Natural killer cell treated with Interleukin-12 subunit alpha and Interleukin-12 subunit beta and Interleukin-15 and Interleukin-18, amount 100 ng/mL, for 72 hours (primary cell): Measurements from ENCODE around the gene SMAD6. TPM values are rescaled to one million over a fixed set of nuclear protein-coding genes. Genes with fewer than 3 reads are reported as not detected.

Source experiments
- ATAC-seq, 2 donors: fragments of 150-1000 bp; cut with Tn5 transposase in 1 of 2; sonication (Bioruptor Pico), chemical (Tn5 transposase) in 1 of 2; 2 replicates each; pipeline ENCODE4 v1.10.0; 2021
- DNase-seq: peaks from one replicate; pipeline ENCODE4 v3.0.0; 2022; ENCODE audit warnings: low spot score
- H3K27ac Mint-ChIP-seq, 2 donors: 1 replicate in 1 of 2; 2 replicates in 1 of 2; pipeline ENCODE4 v1.8.0; 2022; ENCODE audit warnings: mixed read lengths in 2 of 2, mild to moderate bottlenecking in 1 of 2, moderate library complexity in 1 of 2
- H3K27me3 Mint-ChIP-seq, 2 donors: 1 replicate in 1 of 2; 2 replicates in 1 of 2; pipeline ENCODE4 v1.8.0; 2022; ENCODE audit warnings: mixed read lengths in 2 of 2
- H3K36me3 Mint-ChIP-seq: one replicate; pipeline ENCODE4 v1.8.0; 2022; ENCODE audit warnings: mixed read lengths
- H3K4me1 Mint-ChIP-seq, 2 donors: 1 replicate in 1 of 2; 2 replicates in 1 of 2; pipeline ENCODE4 v1.8.0; 2022; ENCODE audit warnings: low read depth in 2 of 2, mixed read lengths in 2 of 2, mild to moderate bottlenecking in 1 of 2
- H3K4me3 Mint-ChIP-seq: one replicate; pipeline ENCODE4 v1.8.0; 2022; ENCODE audit warnings: mixed read lengths
- H3K9me3 Mint-ChIP-seq: 2 replicates; pipeline ENCODE4 v1.8.0; 2022; ENCODE audit warnings: mixed read lengths
- total RNA-seq, 2 donors: library from RNA; stranded (reverse); gene quantifications; one replicate each; pipeline ENCODE4 v1.2.3, GENCODE V29; 2022

SMAD6 gene
- total RNA-seq, 2 donors from 2014 or later = 0.33 to 1.1 TPM

GRCh38 chr15:66711862-66712261, 9.8 kb downstream of the SMAD6 start:
- Mint-ChIP-seq H3K4me1 (peaks cover 2 to 5% of the 10 kb centered on the region in 2 donors), H3K9me3 (no peaks in the 10 kb centered on the region), H3K27me3 (peaks cover 9 to 15% of the 10 kb centered on the region in 2 donors), H3K4me3 (no peak overlapping the region), H3K27ac (no peak overlapping the region), H3K36me3 (no peaks in the 10 kb centered on the region)
- ATAC-seq (no peak), DNase-seq (no peak)

GRCh38 chr15:66713843-66714508, 11.9 kb downstream of the SMAD6 start:
- Mint-ChIP-seq H3K27me3 (peaks cover 9 to 26% of the 10 kb centered on the region in 2 donors), H3K9me3 (no peaks in the 10 kb centered on the region), H3K4me3 (no peak overlapping the region), H3K4me1 (peaks cover 2 to 5% of the 10 kb centered on the region in 2 donors), H3K27ac (no peak overlapping the region), H3K36me3 (no peaks in the 10 kb centered on the region)
- ATAC-seq = no peak
- no peak for DNase-seq

- no peaks in the 10 kb centered on the region for H3K9me3 Mint-ChIP-seq
- ATAC-seq (no peak), DNase-seq (no peak)
- H3K4me1 Mint-ChIP-seq = peaks cover 2 to 5% of the 10 kb centered on the region in 2 donors
- no peak overlapping the region for H3K27ac Mint-ChIP-seq
- peaks cover 9 to 26% of the 10 kb centered on the region in 2 donors for H3K27me3 Mint-ChIP-seq
- no peaks in the 10 kb centered on the region for H3K36me3 Mint-ChIP-seq
- H3K4me3 Mint-ChIP-seq = no peak overlapping the region
Observed at GRCh38 chr15:66714543-66714981, 12.5 kb downstream of the SMAD6 start.

- Mint-ChIP-seq H3K36me3 (no peaks in the 10 kb centered on the region), H3K27ac (no peak overlapping the region), H3K9me3 (no peaks in the 10 kb centered on the region), H3K27me3 (peaks cover 9 to 26% of the 10 kb centered on the region in 2 donors), H3K4me3 (no peak overlapping the region), H3K4me1 (peaks cover 2 to 5% of the 10 kb centered on the region in 2 donors)
- DNase-seq = no peak
- ATAC-seq = no peak
Observed at GRCh38 chr15:66715181-66715624, 13.2 kb downstream of the SMAD6 start.

- Mint-ChIP-seq H3K9me3 (no peaks in the 10 kb centered on the region), H3K27me3 (peaks cover 9 to 26% of the 10 kb centered on the region in 2 donors), H3K4me1 (peaks cover 2 to 5% of the 10 kb centered on the region in 2 donors), H3K4me3 (no peak overlapping the region), H3K27ac (no peak overlapping the region), H3K36me3 (no peaks in the 10 kb centered on the region)
- ATAC-seq (no peak), DNase-seq (no peak)
Observed at GRCh38 chr15:66715720-66716655, 14.0 kb downstream of the SMAD6 start.

- no peak overlapping the region for H3K4me3 Mint-ChIP-seq
- no peaks in the 10 kb centered on the region for H3K36me3 Mint-ChIP-seq
- H3K9me3 Mint-ChIP-seq = no peaks in the 10 kb centered on the region
- H3K4me1 Mint-ChIP-seq = peaks cover 2 to 5% of the 10 kb centered on the region in 2 donors
- ATAC-seq = no peak
- no peak for DNase-seq
- H3K27ac Mint-ChIP-seq = no peak overlapping the region
- peaks cover 11 to 29% of the 10 kb centered on the region in 2 donors for H3K27me3 Mint-ChIP-seq
Observed at GRCh38 chr15:66716656-66717020, 14.6 kb downstream of the SMAD6 start.

- no peaks in the 10 kb centered on the region for H3K9me3 Mint-ChIP-seq
- H3K4me1 Mint-ChIP-seq = peaks cover 2 to 5% of the 10 kb centered on the region in 2 donors
- ATAC-seq (no peak), DNase-seq (no peak)
- H3K4me3 Mint-ChIP-seq = no peak overlapping the region
- no peak overlapping the region for H3K27ac Mint-ChIP-seq
- H3K36me3 Mint-ChIP-seq = no peaks in the 10 kb centered on the region
- H3K27me3 Mint-ChIP-seq = peaks cover 11 to 33% of the 10 kb centered on the region in 2 donors
Observed at GRCh38 chr15:66718220-66718988, 16.4 kb downstream of the SMAD6 start.

- Mint-ChIP-seq H3K4me3 (no peak overlapping the region), H3K9me3 (no peaks in the 10 kb centered on the region), H3K27ac (no peak overlapping the region), H3K27me3 (peaks cover 15 to 33% of the 10 kb centered on the region in 2 donors), H3K4me1 (no peaks in the 10 kb centered on the region), H3K36me3 (no peaks in the 10 kb centered on the region)
- no peak for DNase-seq
- no peak for ATAC-seq
Observed at GRCh38 chr15:66719471-66719870, 17.4 kb downstream of the SMAD6 start.

- Mint-ChIP-seq H3K4me1 (no peaks in the 10 kb centered on the region), H3K9me3 (no peaks in the 10 kb centered on the region), H3K27ac (peak overlapping the region in 1 of 2 donors; percentile 28), H3K4me3 (no peak overlapping the region), H3K27me3 (peaks cover 15 to 32% of the 10 kb centered on the region in 2 donors), H3K36me3 (no peaks in the 10 kb centered on the region)
- ATAC-seq (peak; percentile 62 to 76), DNase-seq (no peak)
Observed at GRCh38 chr15:66720206-66721010, 18.4 kb downstream of the SMAD6 start.

- Mint-ChIP-seq H3K27me3 (peaks cover 11 to 26% of the 10 kb centered on the region in 2 donors), H3K4me1 (no peaks in the 10 kb centered on the region), H3K36me3 (no peaks in the 10 kb centered on the region), H3K27ac (peak overlapping the region in 1 of 2 donors; percentile 28), H3K9me3 (no peaks in the 10 kb centered on the region), H3K4me3 (no peak overlapping the region)
- no peak for DNase-seq
- ATAC-seq = no peak
Observed at GRCh38 chr15:66721020-66721419, 19.0 kb downstream of the SMAD6 start.

- ATAC-seq = no peak
- no peak overlapping the region for H3K27ac Mint-ChIP-seq
Observed at GRCh38 chr15:66721501-66721937, 19.5 kb downstream of the SMAD6 start.

GRCh38 chr15:66721954-66722353, 19.9 kb downstream of the SMAD6 start:
- no peak for ATAC-seq
- peaks cover 5 to 17% of the 10 kb centered on the region in 2 donors for H3K27me3 Mint-ChIP-seq
- no peak overlapping the region for H3K27ac Mint-ChIP-seq
- no peaks in the 10 kb centered on the region for H3K9me3 Mint-ChIP-seq
- no peak for DNase-seq
- H3K4me1 Mint-ChIP-seq = no peaks in the 10 kb centered on the region
- H3K36me3 Mint-ChIP-seq = no peaks in the 10 kb centered on the region
- H3K4me3 Mint-ChIP-seq = no peak overlapping the region

More at GRCh38 chr15:66721501-66721937, 19.5 kb downstream of the SMAD6 start:
- Mint-ChIP-seq H3K4me1 (no peaks in the 10 kb centered on the region), H3K36me3 (no peaks in the 10 kb centered on the region), H3K27me3 (peaks cover 8 to 21% of the 10 kb centered on the region in 2 donors), H3K4me3 (no peak overlapping the region), H3K9me3 (no peaks in the 10 kb centered on the region)
- DNase-seq = no peak
